ENCODE results near the gene TCP10L. TPM values are rescaled to one million over a fixed set of nuclear protein-coding genes. Genes with fewer than 3 reads are reported as not detected.

Gene TCP10L
- total RNA-seq, 1 experiment from 2014 or later: not detected

DNA sequence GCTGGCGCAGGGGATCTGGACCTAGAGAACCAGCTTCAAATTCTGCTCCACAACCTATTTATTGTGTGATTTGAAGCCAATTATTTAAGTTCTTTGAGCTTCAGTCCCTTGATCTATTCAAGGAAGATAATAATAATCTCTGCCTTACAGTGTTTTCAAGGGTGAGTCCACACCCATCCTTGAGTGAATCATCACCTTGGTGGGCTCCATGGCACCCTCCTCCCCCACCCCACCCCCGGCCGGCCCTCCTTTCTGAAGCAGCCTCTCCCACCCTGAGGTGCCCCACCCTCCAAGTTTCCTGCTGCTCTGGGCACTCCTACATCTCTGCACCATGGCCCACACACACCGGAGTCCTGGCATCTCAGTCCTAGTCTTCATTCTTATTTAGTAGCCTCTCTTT, 38.3 kb downstream of the TCP10L start:
- BruUV-seq (replicated peaks): no TSS peak
- intact Hi-C loops (cut with micrococcal nuclease; ENCODE audit: unreplicated experiment): no loop called here
- Mint-ChIP-seq H3K9me3 (ENCODE audit: unreplicated experiment) (no peaks in the 10 kb centered on the region), H3K27me3 (ENCODE audit: insufficient read depth, unreplicated experiment) (peaks cover 9% of the 10 kb centered on the region), H3K4me3 (ENCODE audit: unreplicated experiment) (no peak overlapping the region), H3K27ac (ENCODE audit: unreplicated experiment) (no peak overlapping the region), H3K4me1 (ENCODE audit: low read depth, unreplicated experiment) (no peaks in the 10 kb centered on the region), H3K36me3 (ENCODE audit: insufficient read depth, unreplicated experiment) (no peaks in the 10 kb centered on the region)
- Histone ChIP-seq H3K4me3 (ENCODE audit: low read depth, low read length) (no peak overlapping the region), H3K27me3 (replicated peaks; ENCODE audit: control insufficient read depth, insufficient read depth, low read length) (no peaks in the 10 kb centered on the region), H3K9me3 (no peaks in the 10 kb centered on the region), H3K36me3 (ENCODE audit: control insufficient read depth, insufficient read depth, low read length) (no peaks in the 10 kb centered on the region), H3K4me1 (no peaks in the 10 kb centered on the region)
- TF ChIP-seq, protein P1, sequence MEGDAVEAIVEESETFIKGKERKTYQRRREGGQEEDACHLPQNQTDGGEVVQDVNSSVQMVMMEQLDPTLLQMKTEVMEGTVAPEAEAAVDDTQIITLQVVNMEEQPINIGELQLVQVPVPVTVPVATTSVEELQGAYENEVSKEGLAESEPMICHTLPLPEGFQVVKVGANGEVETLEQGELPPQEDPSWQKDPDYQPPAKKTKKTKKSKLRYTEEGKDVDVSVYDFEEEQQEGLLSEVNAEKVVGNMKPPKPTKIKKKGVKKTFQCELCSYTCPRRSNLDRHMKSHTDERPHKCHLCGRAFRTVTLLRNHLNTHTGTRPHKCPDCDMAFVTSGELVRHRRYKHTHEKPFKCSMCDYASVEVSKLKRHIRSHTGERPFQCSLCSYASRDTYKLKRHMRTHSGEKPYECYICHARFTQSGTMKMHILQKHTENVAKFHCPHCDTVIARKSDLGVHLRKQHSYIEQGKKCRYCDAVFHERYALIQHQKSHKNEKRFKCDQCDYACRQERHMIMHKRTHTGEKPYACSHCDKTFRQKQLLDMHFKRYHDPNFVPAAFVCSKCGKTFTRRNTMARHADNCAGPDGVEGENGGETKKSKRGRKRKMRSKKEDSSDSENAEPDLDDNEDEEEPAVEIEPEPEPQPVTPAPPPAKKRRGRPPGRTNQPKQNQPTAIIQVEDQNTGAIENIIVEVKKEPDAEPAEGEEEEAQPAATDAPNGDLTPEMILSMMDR (IDR thresholded peaks at IDR 0.05; ENCODE audit: insufficient read depth in 1 of 2, low read depth in 1 of 2, low read length in 1 of 2, severe bottlenecking in 1 of 2, unreplicated experiment in 1 of 2): no peak
- DNase-seq: no peak
- ChIA-PET POLR2A (no interaction called here), CTCF (no interaction called here)

DNA sequence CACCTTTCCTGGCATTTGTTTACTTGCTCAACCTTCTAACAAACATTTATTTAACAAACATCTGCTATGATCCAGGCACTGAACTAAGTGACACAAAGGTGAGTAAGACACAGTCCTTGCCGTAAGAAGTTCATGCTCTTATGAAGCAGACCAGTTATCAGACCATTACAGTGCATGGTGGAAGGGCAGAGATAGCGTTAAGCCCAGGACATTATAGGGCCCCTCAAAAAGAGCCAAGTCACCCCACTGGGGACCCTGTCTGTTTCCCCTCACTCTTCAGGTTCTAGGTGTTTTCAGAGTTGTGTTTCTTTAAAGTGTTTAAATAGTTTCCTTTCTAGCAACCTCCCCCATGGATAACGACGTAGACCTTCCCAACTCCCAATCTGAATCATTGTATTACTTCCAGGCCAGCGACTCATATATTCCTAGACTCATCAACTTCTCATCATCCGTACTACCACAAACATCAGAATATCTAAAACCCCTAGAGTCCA, 39.3 kb downstream of the TCP10L start:
- BruUV-seq (replicated peaks): no TSS peak
- ChIA-PET CTCF (no interaction called here), POLR2A (no interaction called here)
- Mint-ChIP-seq H3K4me3 (ENCODE audit: unreplicated experiment) (no peak overlapping the region), H3K27ac (ENCODE audit: unreplicated experiment) (no peak overlapping the region), H3K27me3 (ENCODE audit: insufficient read depth, unreplicated experiment) (peaks cover 9% of the 10 kb centered on the region), H3K9me3 (ENCODE audit: unreplicated experiment) (no peaks in the 10 kb centered on the region), H3K4me1 (ENCODE audit: low read depth, unreplicated experiment) (no peaks in the 10 kb centered on the region), H3K36me3 (ENCODE audit: insufficient read depth, unreplicated experiment) (no peaks in the 10 kb centered on the region)
- no peak for DNase-seq
- H3K9me3 ChIP-seq: no peaks in the 10 kb centered on the region
- H3K27me3 ChIP-seq (replicated peaks; ENCODE audit: control insufficient read depth, insufficient read depth, low read length): no peaks in the 10 kb centered on the region
- H3K36me3 ChIP-seq (ENCODE audit: control insufficient read depth, insufficient read depth, low read length): no peaks in the 10 kb centered on the region
- TF ChIP-seq, protein P1 (IDR thresholded peaks at IDR 0.05; ENCODE audit: insufficient read depth in 1 of 2, low read depth in 1 of 2, low read length in 1 of 2, severe bottlenecking in 1 of 2, unreplicated experiment in 1 of 2): no peak
- H3K4me1 ChIP-seq: no peaks in the 10 kb centered on the region
- intact Hi-C loops (cut with micrococcal nuclease; ENCODE audit: unreplicated experiment): no loop called here
- no peak overlapping the region for H3K4me3 ChIP-seq (ENCODE audit: low read depth, low read length)

DNA sequence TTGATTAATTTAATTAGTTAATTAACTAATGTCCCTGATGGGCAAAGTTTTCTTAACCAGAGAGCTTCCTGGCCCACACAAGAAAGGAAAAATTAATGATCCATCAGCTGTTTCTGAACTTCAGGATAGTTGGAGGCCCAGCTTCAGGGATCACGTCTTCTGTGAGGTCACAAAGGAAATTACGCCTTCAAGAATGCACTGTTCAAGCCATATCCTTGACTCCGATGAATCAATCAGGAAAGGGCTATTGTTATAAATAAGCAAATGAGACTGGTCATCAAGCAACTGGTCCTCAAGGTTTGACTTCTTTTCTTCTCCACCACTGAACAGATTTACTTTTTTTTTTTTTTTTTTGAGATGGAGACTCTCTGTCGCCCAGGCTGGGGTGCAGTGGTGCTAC, 40.6 kb downstream of the TCP10L start:
- BruUV-seq (replicated peaks): no TSS peak
- Histone ChIP-seq H3K9me3 (no peaks in the 10 kb centered on the region), H3K36me3 (ENCODE audit: control insufficient read depth, insufficient read depth, low read length) (no peaks in the 10 kb centered on the region), H3K4me3 (ENCODE audit: low read depth, low read length) (no peak overlapping the region), H3K4me1 (no peaks in the 10 kb centered on the region), H3K27me3 (replicated peaks; ENCODE audit: control insufficient read depth, insufficient read depth, low read length) (no peaks in the 10 kb centered on the region)
- Mint-ChIP-seq H3K9me3 (ENCODE audit: unreplicated experiment) (no peaks in the 10 kb centered on the region), H3K4me3 (ENCODE audit: unreplicated experiment) (no peak overlapping the region), H3K27ac (ENCODE audit: unreplicated experiment) (no peak overlapping the region), H3K4me1 (ENCODE audit: low read depth, unreplicated experiment) (no peaks in the 10 kb centered on the region), H3K36me3 (ENCODE audit: insufficient read depth, unreplicated experiment) (no peaks in the 10 kb centered on the region), H3K27me3 (ENCODE audit: insufficient read depth, unreplicated experiment) (peaks cover 9% of the 10 kb centered on the region)
- no peak for DNase-seq
- CTCF ChIA-PET: no interaction called here
- POLR2A ChIA-PET: no interaction called here
- intact Hi-C loops (cut with micrococcal nuclease; ENCODE audit: unreplicated experiment): no loop called here
- TF ChIP-seq, protein P1 (IDR thresholded peaks at IDR 0.05; ENCODE audit: insufficient read depth in 1 of 2, low read depth in 1 of 2, low read length in 1 of 2, severe bottlenecking in 1 of 2, unreplicated experiment in 1 of 2): no peak

Measured in Caco-2 (cell line).